ENCODE data around the gene RFTN2.
"Not testable (repeated sequence)": the region's sequence is repeated elsewhere in the genome, so short reads cannot be mapped to it uniquely, and the experiment has no call there.

RFTN2 gene

DNA sequence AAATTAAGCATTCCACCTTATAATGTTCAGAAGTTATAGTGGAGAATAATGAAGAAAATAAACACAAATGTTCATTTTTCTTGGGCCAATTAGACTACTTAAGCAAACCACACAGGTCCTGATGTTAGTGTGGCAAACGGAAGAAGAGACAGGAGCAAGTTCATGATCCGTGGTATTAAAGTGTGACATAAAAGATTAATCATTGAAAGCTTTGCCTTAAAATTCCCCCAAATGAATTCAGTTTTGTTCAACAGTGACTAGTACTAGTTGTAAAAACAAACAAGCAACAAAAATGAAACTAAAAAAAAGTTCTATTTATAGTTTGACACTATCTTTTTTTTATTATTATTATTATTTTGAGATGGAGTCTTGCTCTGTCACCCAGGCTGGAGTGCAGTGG lies 73.7 kb downstream of the RFTN2 start:
- no peak for DNase-seq

DNA sequence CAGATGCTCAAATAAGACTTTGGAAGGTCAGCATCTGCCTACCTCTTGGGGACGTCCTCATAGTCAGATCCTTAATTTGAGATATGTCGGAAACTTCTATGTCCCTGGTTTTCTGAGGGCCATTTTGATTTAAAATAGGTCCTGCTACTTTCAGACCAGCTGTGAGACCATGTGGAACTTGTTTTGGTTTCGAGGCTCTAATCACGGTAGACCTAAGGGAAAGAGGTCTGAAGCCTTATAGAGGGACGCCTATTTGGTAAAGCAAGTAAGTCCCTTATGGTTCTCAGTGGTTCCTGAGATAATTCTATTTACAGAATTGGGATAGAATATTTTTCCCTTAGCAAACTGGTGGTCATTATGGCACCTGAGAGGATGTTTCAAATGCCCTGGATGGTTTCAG lies 75.1 kb downstream of the RFTN2 start:
- DNase-seq: no peak

DNA sequence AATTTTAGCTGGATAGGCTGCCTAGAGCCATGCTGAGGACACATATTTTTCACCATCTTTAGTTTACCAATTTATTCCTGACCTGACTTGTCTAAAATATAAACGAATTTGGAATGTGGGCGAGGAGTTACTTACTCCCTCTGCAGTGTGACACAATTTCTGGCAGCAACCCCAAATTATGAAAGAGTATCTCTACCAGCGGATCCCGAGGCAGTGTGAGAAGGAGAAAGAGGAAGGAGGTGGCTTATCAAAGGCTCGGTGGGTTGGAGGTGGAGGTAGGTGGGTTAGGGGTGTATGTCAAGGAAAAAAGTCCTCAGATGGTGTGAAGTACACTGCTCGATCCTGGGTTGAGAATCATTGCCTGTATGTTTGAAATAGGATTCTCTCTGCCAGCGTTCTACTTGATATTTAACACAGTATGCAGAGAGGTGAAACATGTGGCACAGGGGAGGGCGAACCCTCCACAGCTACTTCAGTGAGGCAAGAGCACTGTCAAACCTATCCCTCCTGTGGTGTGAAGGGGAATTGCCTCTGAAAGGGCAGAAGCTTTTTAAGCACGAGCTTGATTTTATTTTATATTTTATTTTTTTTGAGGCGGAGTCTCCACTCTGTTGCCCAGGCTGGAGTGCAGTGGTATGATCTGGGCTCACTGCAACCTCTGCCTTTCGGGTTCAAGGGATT lies 76.0 kb downstream of the RFTN2 start:
- DNase-seq: peak in 2 of 5 experiments; percentile 2 to 66

DNA sequence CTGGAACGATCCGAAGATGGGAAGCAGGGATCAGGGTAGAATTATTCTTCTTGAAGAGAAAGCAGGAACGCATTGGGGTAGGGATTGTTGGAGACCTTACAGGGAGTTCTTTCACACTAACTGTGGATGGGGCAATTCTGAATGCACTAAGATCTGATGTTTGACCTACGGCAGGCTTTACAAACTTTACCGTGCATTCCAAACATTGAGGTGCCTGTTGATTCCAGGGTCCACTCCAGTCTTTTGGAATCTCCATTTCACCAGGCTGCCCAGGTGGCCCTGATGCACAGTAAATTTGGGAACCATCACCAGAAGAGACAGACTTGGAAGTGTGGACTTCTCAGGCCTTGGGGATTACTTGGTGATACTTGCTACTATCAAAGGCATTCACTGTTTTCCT lies 76.9 kb downstream of the RFTN2 start:
- no peak for DNase-seq

DNA sequence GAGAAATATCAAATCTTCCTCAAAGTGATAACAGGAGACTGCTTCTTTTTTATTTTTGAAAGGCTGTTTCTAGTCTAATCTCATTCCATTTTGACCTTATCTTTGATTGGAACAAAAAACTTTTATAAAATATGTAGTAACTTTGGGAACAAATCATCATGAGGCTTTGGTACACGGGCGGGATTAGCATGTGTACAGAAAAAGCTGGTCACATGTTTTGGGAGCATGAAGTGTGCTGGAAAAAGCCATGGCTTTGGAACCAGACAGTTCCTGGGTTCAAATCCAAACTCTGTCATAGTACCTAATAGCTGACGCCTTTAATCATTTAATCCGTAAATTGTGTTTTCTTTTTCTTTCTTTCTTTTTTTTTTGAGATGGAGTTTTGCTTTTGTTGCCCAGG lies 78.2 kb downstream of the RFTN2 start:
- DNase-seq: no peak

DNA sequence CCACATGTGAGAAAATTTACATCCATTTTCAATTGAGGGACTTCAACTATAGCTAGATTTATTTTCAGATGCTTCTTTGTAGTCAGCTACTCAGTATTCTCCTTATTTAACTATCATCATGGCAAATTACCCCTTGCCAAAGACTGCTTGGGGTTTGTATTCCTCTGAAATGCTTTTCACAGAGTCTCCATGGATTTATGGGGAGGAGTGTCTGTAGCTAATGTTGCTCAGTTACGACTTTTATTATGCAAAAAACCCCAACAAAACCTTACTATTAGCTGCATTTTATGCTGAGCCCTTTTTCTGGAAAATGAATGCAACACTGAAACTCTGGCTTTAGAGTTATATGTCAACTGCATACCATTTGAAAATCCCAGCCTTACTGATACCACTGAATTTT lies 78.6 kb downstream of the RFTN2 start:
- no peak for DNase-seq

DNA sequence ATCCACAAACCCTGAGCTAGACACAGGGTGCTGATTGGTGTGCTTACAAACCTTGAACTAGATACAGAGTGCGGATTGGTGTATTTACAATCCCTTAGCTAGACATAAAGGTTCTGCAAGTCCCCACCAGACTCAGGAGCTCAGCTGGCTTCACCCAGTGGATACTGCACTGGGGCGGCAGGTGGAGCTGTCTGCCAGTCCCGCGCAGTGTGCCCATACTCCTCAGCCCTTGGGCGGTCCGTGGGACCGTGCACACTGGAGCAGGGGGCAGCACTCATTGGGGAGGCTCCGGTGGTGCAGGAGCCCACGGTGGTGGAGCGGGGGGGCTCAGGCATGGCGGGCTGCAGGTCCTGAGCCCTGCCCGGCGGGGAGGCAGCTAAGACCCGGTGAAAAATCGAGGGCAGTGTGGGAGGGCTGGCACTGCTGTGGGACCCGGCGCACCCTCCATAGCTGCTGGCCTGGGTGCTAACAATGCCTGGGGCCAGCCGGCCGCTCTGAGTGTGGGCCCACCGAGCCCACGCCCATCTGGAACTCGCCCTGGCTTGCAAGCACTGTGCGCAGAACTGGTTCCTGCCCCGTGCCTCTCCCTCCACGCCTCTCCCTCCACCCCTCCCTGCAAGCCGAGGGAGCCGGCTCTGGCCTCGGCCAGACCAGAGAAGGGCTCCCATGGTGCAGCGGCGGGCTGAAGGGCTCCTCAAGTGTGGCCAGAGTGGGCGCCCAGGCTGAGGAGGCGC lies 83.9 kb downstream of the RFTN2 start:
- peak in 1 of 5 experiments; percentile 4 for DNase-seq

DNA sequence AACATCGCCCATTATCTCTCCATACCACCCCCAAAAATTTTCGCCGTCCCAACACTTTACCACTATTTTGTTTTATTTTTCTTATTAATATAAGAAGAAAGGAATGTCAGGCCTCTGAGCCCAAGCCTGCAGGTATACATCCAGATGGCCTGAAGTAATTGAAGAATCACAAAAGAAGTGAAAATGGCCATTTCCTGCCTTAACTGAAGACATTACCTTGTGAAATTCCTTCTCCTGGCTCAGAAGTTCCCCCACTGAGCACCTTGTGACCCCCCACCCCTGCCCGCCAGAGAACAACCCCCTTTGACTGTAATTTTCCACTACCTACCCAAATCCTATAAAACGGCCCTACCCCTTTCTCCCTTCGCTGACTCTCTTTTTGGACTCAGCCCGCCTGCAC lies 88.1 kb downstream of the RFTN2 start:
- DNase-seq: not testable (repeated sequence)

DNA sequence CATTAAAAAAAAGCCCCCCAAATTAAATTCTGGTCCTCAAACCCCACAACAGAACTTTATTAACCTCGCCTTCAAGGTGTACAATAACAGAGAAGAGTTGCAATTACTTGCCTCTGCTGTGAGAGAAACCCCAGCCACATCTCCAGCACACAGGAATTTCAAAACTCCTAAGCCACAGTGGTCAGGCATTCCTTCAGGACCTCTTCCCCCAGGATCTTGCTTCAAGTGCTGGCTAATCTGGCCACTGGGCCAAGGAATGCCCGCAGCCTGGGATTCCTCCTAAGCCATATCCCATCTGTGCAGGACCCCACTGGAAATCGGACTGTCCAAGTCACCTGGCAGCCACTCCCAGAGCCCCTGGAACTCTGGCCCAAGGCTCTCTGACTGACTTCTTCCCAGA lies 95.2 kb downstream of the RFTN2 start:
- not testable (repeated sequence) for DNase-seq

DNA sequence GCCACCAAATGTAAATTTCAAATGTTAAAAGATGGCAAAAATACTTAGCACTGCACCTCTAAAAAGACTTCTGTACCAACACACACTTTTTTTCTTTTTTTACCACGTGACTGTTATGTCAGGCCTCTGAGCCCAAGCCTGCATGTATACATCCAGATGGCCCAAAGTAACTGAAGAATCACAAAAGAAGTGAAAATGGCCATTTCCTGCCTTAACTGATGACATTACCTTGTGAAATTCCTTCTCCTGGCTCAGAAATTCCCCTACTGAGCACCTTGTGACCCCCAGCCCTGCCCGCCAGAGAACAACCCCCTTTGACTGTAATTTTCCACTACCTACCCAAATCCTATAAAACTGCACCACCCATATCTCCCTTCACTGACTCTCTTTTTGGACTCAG lies 97.1 kb downstream of the RFTN2 start:
- DNase-seq: not testable (repeated sequence)

DNA sequence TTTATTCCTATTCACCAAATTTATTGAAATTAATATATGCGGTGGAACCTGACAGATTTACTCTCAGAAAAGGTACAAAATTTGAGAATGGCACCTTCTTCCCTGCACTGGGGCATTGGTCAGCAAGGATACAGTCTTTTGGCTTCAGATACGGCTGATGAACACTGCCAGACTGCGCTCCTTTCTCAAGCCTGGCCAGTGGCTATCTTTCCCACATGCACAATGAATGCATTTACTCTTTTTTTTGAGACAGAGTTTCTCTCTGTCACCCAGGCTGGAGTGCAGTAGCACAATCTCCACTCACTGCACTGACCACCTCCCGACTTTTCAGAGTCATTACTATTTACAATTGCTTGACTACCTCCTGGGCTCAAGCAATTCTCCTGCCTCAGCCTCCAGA lies 97.9 kb downstream of the RFTN2 start:
- DNase-seq: no peak

DNA sequence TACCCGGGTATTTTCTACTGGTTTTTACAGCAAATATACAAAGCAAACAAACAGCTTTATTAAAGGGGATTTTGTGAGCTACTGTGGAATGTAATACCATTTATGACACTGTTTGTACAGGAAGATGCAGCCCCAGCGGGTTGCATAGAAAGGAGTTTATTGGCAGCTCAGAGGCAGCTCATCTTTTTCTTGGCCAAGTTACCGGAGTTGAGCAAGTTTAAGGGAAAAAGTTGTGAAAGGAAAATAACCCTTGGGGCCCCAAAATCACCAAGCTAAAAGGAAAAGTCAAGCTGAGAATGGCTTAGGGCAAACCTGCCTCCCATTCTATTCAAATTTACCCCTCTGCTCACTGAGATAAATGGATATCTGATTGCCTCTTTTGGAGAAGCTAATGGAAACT lies 98.8 kb downstream of the RFTN2 start:
- DNase-seq: no peak

DNA sequence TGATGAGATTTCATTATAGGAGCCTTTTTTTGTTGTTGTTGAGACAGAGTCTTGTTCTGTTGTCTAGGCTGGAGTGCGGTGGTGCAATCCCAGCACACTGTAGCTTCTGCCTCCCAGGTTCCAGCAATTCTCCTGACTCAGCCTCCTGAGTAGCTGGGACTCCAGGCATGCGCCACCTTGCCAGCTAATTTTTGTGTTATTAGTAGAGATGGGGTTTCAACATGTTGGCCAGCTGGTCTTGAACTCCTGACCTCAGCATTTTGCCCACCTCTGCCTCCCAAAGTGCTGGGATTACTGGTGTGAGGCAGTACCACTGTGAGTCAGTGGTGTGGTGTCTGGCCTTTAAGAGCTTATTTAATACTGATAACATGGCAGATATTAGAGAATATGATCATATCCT lies 99.4 kb downstream of the RFTN2 start:
- DNase-seq: no peak

DNA sequence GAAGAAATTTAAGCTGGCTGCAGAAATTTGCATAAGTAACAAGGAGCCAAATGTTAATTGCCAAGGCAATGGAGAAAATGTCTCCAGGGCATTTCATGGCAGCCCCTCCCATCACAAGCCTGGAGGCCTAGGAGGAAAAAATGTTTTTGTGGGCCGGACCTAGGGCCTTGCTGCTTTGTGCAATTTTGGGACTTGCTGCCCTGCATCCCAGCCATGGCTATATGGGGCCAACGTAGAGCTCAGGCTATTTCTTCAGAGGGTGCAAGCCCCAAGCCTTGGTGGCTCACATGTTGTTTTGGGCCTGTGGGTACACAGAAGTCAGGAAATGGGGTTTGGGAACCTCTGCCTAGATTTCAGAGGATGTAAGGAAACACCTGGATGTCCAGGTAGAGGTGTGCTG lies 101.8 kb downstream of the RFTN2 start:
- DNase-seq: no peak

DNA sequence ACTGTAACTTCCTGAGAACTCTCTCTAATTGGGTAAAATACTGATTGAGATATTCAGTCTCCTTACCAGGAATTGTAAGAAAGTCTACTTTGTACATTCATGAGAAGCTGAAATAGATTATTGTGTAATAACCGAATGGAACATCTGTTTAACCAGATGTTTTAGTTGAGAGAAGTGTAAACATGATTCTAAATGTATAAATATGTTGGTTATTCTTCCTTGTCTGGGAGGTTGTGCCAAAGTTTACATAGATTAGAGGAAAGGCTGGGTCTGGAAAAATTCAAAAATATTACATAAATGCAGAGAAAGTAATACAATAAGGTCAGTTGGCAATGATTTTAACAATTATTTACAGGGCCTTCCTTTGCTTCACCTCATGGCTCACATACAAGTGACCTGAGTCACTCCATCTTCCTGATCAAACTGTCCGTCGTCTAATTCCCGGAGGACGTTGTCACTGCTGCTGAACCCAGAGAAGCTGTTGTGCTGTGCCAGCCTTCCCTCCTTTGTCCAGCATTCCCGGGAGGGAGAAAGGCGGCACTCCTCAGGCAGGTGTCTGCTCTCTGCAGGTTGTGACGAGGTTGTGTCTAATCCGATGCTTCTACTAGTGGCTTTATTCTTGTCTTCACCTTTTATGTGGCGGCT lies 103.6 kb downstream of the RFTN2 start:
- no peak for DNase-seq

DNA sequence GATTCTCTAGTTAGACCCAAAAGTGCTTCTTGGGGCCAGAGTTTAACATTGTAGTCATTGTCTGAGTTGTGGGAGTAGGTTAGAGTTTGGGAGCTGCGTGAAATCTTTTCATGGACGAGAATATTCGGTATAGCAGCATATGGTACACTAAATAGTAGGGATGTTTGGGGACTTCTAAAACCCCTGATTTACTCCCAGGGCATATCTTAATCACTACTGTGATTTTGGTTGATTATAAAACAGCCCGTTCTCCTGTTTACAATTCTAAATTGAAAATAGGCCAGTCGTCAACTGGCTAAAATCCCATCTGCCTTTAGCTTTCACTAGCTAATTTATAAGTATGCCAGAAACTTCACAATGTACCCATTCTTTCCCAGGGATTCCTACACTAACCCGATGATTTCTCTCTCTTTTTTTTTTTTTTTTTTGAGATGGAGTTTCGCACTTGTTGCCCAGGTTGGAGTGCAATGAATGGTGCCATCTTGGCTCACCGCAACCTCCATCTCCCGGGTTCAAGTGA lies 115.2 kb downstream of the RFTN2 start:
- DNase-seq: no peak

DNA sequence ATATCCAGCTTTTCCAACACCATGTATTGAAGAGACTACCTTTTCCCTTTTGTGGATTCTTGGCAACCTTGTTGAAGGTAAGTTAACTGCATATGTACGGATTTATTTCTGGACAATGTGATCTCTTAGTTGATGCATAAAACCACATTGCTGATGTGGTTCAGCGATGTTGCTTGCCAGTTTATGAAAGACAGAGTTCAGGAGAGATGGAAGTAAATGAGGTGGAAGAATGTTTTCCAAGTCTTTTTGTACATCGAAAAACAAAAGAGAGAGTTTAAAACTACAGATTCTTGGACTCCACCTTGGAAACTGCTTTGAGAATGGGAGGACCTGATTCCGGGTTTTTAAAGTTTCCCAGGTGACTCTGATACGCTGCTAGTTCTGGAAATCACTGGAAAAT lies 115.7 kb downstream of the RFTN2 start:
- DNase-seq: no peak

DNA sequence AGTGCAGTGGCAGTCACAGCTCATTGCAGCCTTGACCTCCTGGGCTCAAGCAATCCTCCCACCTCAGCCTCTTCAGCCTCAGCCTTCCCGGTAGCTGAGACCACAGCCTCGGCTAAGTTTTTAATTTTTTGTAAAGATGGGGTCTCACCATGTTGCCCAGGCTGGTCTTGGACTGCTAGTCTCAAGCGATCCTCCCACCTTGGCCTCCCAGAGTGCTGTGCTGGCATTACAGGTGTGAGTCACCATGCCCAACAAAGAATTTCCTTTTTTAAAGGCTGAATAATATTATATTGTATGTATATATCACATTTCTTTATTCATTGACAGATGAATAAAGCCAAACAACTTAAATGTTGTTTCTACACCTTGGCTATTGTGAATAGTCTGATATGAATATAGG lies 117.0 kb downstream of the RFTN2 start:
- no peak for DNase-seq

DNA sequence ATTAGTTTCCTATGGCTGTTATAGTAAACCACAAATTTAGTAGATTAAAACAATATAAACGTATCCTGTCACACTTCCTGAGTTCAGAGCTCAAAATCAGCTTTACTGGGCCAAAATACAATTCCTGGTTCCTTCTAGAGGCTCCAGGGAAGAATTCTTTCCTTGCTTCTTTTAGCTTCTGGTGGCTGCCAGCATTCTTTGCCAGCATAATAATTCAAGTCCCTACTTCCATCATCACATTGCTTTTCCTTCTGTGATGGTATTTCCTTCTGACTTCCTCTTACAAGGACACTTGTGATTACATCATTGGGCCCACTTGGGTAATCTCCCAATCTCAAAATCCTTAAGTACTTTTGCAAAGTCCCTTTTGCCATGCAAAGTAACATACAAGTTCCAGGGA lies 118.9 kb downstream of the RFTN2 start:
- no peak for DNase-seq

DNA sequence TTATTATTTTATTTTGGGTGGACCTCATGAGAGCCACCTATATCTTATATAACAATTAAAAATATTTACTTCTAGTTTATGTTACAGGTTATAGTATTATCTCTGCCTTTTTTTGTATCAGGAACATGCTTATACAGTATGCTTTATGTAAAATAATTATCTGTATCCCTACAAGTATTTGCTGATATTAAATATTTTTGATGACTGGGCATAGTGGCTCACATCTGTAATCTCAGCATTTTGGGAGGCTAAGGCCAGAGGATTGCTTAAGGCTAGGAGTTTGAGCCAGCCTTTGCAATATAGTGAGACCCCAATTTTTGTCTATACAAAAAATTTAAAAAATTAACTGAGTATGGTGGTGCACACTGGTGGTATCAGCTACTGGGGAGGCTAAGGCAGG lies 119.9 kb downstream of the RFTN2 start:
- no peak for DNase-seq

DNA sequence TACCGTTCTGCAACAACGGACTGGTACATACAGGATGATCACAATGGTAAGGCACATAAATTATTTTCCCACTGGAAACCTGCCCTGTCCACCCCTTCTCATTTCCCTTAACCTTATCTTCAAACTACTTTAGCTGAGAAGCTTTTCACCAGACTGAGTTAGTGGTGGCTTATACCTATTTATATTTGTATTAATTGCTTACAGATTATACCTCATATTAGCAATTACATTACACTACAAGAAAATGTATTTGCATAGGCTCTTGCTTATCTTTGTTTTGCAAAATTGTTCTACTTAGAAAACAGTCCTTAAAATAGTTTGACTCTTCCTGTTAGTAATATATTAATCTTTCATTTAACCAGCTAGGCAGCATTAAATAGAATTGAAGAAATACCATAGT lies 124.1 kb downstream of the RFTN2 start:
- not testable (repeated sequence) for DNase-seq

DNA sequence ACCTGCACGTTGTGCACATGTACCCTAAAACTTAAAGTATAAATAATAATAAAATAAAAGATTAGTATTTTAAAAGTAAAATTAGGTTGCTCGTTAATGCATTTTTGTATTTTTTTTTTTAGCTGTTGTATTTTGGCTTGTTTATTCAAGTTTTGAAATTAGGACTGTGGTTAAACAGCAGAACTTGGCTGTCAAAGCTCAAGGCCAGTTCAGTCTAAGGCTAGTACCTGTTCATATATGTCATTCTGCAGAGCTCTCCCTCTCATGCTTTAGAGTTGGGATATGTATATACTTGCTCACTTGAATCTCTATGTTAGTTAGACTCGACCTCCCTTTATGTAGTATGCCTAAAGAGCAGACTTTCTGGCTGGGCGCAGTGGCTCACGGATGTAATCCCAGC lies 126.8 kb downstream of the RFTN2 start:
- DNase-seq: no peak

DNA sequence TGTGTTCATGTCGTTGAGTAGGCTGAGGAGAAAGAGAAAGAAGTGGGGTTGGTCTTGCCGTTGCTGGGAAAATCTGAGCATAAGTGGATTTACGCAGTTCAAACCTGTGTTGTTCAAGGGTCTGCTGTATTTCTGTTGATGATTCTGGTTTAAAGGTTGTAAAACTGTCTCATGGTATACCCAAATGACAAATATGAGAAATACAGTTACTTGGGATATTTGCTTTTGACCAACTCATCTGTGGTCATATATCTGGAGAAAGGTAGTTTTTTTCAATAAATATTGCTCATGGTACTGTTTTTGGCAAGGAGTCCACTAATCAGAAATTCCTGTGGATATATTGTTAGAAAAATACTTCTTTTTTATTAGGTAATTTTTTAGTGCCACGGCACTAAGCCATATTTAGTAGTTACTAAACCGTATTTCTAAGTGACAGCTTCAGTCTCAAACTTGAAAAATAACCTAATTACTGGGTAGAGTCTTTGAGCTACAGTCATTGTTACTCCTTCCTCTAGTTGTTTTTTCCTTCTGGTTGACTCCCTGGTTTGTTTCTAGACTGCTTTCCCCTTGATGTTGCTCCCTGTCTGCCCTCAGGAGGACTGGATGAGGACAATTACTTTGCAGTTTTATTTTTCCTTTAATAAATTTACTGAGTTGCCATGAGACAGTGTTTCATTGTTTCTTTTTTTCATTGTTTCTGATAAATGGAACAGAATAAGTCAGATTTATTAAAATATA lies 128.1 kb downstream of the RFTN2 start:
- DNase-seq: no peak

Measured in T-helper 2 cell (primary cell).